Naive thymus-derived CD8-positive, alpha-beta T cell (primary cell): Measurements from ENCODE around the gene PIAS1. TPM values are rescaled to one million over a fixed set of nuclear protein-coding genes. Genes with fewer than 3 reads are reported as not detected.
"Not testable (repeated sequence)": the region's sequence is repeated elsewhere in the genome, so short reads cannot be mapped to it uniquely, and the experiment has no call there.

Source experiments
- ATAC-seq, 2 donors: fragments of 150-1000 bp; cut with Tn5 transposase in 1 of 2; sonication (Bioruptor Pico), chemical (Tn5 transposase) in 1 of 2; 1 replicate in 1 of 2; 2 replicates in 1 of 2; pipeline ENCODE4 v1.10.0; 2021; ENCODE audit warnings: mild to moderate bottlenecking in 2 of 2, moderate library complexity in 2 of 2
- POLR2A ChIA-PET: fragments of 350-600 bp; sonication (Branson Sonifier 250); formaldehyde crosslinking; loops from one replicate; lab custom pipeline; 2021; ENCODE audit warnings: antibody characterized with exemption; lab: Charles Lee
- DNase-seq, 10 donors: peaks; one replicate each; pipeline versions ENCODE4 v3.0.0 to v3.0.0-alpha.2; 2020 to 2022
- H3K27ac Mint-ChIP-seq, 10 donors: one replicate each; pipeline ENCODE4 v1.8.0; 2020 to 2022; ENCODE audit warnings: mild to moderate bottlenecking in 10 of 10, mixed read lengths in 10 of 10, moderate library complexity in 4 of 10, inconsistent platforms in 1 of 10
- H3K27me3 Mint-ChIP-seq, 5 donors: one replicate each; pipeline ENCODE4 v1.8.0; 2021 to 2022; ENCODE audit warnings: mixed read lengths in 5 of 5
- H3K36me3 Mint-ChIP-seq, 3 donors: one replicate each; pipeline ENCODE4 v1.8.0; 2020 to 2022; ENCODE audit warnings: mixed read lengths in 3 of 3, mild to moderate bottlenecking in 2 of 3, inconsistent platforms in 1 of 3
- H3K4me1 Mint-ChIP-seq, 4 donors: one replicate each; pipeline ENCODE4 v1.8.0; 2021 to 2022; ENCODE audit warnings: mixed read lengths in 4 of 4
- H3K4me3 Mint-ChIP-seq, 10 donors: one replicate each; pipeline ENCODE4 v1.8.0; 2020 to 2022; ENCODE audit warnings: mild to moderate bottlenecking in 10 of 10, mixed read lengths in 10 of 10, moderate library complexity in 6 of 10, inconsistent platforms in 1 of 10
- H3K9me3 Mint-ChIP-seq, 9 donors: one replicate each; pipeline ENCODE4 v1.8.0; 2020 to 2022; ENCODE audit warnings: mixed read lengths in 9 of 9, mild to moderate bottlenecking in 3 of 9, inconsistent platforms in 1 of 9, moderate library complexity in 1 of 9
- polyA plus RNA-seq, 3 donors: library from polyadenylated mRNA; unstranded; fragments of 300-500 nt; fragmentation: Illumina TruSeq; gene quantifications; one replicate each; pipeline ENCODE4 v1.2.3, GENCODE V29; 2021
- total RNA-seq, 8 experiments: library from RNA in 2 of 8; stranded (reverse) in 2 of 8; gene quantifications; one replicate each; pipeline ENCODE4 v1.2.3 and lab custom pipeline; 2021 to 2026

The PIAS1 gene
- total RNA-seq (10 to 100 TPM; 90.0 to 94.1 TPM), polyA plus RNA-seq (100 to 1,000 TPM; 120 to 149 (median 138) TPM), total RNA-seq (lab: John Stamatoyannopoulos, UW) (37.3 to 115 (median 96.4) reads per million in 6 experiments)

DNA sequence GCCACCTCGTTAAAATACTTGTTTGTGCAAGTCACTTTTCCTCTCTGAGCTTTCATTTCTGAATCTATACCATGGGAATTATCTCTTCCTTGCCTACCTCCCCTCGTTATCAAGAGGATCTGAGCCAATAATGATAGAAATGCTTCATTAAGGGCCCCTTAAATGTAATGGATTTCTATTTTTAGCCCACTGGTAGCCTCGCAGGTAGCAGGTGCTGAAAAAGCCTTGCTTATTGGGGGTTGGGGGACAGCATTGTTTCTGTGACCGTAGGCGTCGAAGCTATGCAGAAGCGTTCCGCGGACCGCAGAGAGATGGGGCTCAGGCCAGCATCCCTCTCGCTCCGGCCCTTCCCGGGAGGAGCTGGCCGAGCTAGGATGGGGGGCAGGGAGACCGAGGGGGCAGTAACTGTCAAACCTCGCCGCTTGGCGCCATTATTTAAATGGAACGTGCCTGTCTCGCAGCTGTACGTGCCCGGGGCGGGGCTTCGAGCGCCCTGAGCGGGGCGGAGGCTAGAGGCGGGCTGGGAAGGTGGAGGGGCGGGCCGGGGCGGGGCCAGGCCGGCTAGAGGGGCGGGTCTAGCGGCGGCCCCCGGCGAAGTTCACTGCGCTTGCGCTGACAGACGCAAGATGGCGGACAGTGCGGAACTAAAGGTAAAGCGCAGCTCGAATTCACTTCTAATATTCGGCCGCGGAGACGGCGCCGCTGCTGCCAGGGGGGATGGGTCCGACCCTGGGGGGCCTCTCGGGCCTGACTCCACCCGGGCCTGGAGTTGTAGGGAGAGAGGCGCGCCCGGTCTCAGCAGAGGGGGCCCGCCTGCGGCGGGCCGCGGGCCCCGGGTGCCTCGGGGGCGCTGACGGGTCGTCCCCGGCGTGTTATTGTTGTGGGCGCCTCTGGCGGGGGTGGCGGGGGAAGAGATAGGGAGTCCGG lies at the start of gene PIAS1:
Gene PIAS1 (plus strand): TSS at position 615 of the 927 bp plus-strand sequence. CDS start 12 bp downstream, at position 627.
- peak; percentile 85 to 97 (median 92) for DNase-seq
- H3K4me1 Mint-ChIP-seq: peaks cover 14 to 44% (median 39%) of the 10 kb centered on the region in 4 donors
- H3K4me3 Mint-ChIP-seq: peak within 1 kb of the TSS; percentile 88 to 99 (median 95)
- H3K27ac Mint-ChIP-seq: peak within 1 kb of the TSS; percentile 85 to 98 (median 96)
- H3K27me3 Mint-ChIP-seq: peaks cover 0 to 9% (median 2%) of the 10 kb centered on the region in 5 donors
- peaks cover 0 to 3% (median 0%) of the 10 kb centered on the region in 3 donors for H3K36me3 Mint-ChIP-seq
- peak; percentile 85 to 88 for ATAC-seq
- H3K9me3 Mint-ChIP-seq: no peaks in the 10 kb centered on the region
- POLR2A ChIA-PET: interaction anchor here (0.5 to 2.9 kb wide), 23 partner anchors 11 to 1106 kb away, joined by 3 to 22 read pairs (median 4); partner anchors contain the start of genes CLN6, FEM1B, GLCE and MAP2K5

DNA sequence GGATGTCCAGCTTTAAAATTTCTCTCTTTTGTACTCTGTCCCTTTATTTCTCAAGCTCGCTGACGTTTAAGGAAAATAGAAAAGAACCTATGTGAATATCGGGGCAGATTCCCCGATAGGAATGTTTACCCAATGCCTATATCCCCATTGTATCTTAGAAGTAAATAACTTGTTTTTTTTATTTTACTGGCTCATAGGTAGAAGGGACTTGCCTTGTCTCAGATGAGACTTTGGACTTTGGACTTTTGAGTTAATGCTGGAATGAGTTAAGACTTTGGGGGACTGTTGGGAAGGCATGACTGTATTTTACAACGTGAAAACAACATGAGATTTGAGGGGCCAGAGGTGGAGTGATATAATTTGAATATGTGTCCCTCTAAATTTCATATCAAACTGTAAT lies 46.5 kb upstream of the PIAS1 start:
- H3K4me3 Mint-ChIP-seq, DNase-seq, H3K4me1 Mint-ChIP-seq, ATAC-seq, POLR2A ChIA-PET, H3K27ac Mint-ChIP-seq: not testable (repeated sequence)
- Mint-ChIP-seq H3K9me3 (peaks cover 7 to 31% (median 16%) of the 10 kb centered on the region in 9 donors), H3K27me3 (peaks cover 5 to 14% (median 14%) of the 10 kb centered on the region in 5 donors), H3K36me3 (peaks cover 0 to 27% (median 13%) of the 10 kb centered on the region in 3 donors)

DNA sequence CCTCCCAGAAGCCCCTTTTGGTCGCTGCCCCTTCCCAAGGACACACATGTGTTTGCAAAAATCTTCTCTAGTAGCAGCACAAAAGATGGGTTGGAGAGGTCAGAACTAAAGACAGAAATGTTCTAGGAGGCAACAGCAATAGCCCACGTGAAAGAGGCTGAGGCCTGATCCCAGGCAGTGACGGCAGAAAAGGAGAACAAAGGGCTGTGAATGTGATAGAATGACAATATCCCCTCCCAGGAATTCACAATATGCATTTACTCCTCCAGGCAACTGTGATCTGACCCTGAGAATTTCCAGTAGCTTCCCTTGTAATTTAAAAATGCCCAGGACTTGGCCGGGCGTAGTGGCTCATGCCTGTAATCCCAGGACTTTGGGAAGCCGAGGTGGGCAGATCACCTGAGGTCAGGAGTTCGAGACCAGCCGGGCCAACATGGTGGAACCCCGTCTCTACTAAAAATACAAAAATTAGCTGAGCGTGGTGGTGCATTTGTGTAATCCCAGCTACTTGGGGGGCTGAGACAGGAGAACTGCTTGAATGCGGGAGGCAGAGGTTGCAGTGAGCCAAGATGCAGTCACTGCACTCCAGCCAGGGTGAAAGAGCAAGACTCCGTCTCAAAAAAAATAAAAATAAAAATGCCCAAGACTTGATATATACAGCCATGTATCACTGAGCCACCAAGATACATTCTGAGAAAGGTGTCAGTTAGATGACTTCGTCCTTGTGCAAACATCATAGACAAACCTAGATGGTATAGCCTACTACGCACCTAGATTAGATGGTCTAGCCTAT lies 43.6 kb upstream of the PIAS1 start:
- H3K4me3 Mint-ChIP-seq: no peak overlapping the region
- POLR2A ChIA-PET: no interaction called here
- H3K4me1 Mint-ChIP-seq: peaks cover 0 to 7% (median 0%) of the 10 kb centered on the region in 4 donors
- peaks cover 5 to 23% (median 16%) of the 10 kb centered on the region in 5 donors for H3K27me3 Mint-ChIP-seq
- no peak overlapping the region for H3K27ac Mint-ChIP-seq
- no peak for ATAC-seq
- DNase-seq: no peak
- H3K36me3 Mint-ChIP-seq: peaks cover 0 to 27% (median 13%) of the 10 kb centered on the region in 3 donors
- peaks cover 7 to 31% (median 16%) of the 10 kb centered on the region in 9 donors for H3K9me3 Mint-ChIP-seq

DNA sequence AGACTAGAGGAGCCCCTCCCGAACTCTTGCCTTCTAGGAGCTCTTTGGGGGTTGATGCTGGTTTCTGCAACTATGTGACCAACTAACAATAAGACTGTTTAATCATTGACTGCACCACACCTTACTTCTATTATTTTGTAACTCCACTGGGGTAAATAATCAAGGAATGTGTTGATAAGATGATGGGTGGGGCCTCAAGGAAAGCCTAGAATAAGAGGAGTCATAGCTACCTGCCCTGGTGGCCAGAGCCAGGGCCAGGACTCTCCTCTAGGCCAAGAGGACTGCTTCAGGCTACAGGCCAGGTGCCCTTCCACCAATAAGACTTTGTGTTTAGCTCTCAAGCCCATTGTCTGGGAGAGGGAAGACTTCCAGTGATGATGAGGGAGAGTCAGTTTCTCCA lies 41.2 kb upstream of the PIAS1 start:
- no peak for DNase-seq
- ATAC-seq: no peak
- peaks cover 0 to 7% (median 0%) of the 10 kb centered on the region in 4 donors for H3K4me1 Mint-ChIP-seq
- no peak overlapping the region for H3K4me3 Mint-ChIP-seq
- peaks cover 1 to 11% (median 6%) of the 10 kb centered on the region in 9 donors for H3K9me3 Mint-ChIP-seq
- POLR2A ChIA-PET: no interaction called here
- H3K36me3 Mint-ChIP-seq: peaks cover 0 to 11% (median 5%) of the 10 kb centered on the region in 3 donors
- H3K27me3 Mint-ChIP-seq: peaks cover 3 to 23% (median 14%) of the 10 kb centered on the region in 5 donors
- H3K27ac Mint-ChIP-seq: no peak overlapping the region

DNA sequence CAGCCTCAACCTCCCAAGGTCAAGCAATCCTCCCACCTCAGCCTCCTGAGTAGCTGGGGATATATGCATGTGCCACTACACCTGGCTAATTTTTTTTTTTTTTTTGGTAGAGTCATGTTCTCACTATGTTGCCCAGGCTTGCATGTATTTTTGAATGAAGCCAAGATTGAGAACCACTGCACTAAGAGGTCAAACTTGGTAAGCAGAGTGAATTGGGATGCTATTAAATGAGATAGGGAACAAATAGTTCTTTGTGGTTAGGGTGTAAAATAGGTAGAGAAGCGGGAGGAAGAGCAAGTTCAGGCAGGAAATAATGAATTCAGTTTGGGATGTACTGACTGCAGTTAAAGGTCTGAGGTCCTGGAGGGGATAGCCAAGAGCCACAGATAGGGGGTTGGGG lies 39.9 kb upstream of the PIAS1 start:
- H3K36me3 Mint-ChIP-seq: no peaks in the 10 kb centered on the region
- H3K9me3 Mint-ChIP-seq: peaks cover 0 to 2% (median 0%) of the 10 kb centered on the region in 9 donors
- H3K4me1 Mint-ChIP-seq: peaks cover 0 to 7% (median under 1%) of the 10 kb centered on the region in 4 donors
- no peak overlapping the region for H3K4me3 Mint-ChIP-seq
- POLR2A ChIA-PET: no interaction called here
- H3K27me3 Mint-ChIP-seq: peaks cover 3 to 19% (median 11%) of the 10 kb centered on the region in 5 donors
- ATAC-seq: no peak
- DNase-seq: no peak
- no peak overlapping the region for H3K27ac Mint-ChIP-seq

DNA sequence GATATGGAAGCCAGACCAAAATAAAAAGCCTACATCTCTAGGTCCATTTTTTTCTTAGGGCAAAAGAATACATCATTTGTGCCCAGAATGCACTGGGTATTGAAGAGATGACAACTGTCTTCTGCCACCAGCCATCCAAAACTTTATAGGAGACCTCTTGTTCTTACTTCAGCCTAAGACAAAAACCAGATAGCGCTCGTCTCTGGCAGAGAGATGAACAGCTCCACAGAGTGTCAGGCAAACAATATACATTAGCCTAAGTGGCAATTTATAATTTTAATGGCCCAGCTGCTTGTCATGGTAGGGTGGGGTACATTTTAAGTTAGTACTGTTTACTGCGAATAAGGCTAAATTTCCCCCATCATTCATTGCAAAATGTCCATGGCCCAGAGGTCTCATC lies 38.9 kb upstream of the PIAS1 start:
- Mint-ChIP-seq H3K9me3 (peaks cover 0 to 1% (median 0%) of the 10 kb centered on the region in 9 donors), H3K4me1 (peaks cover 0 to 2% (median 0%) of the 10 kb centered on the region in 4 donors), H3K36me3 (no peaks in the 10 kb centered on the region), H3K27me3 (peaks cover 0 to 9% (median 4%) of the 10 kb centered on the region in 5 donors), H3K4me3 (no peak overlapping the region), H3K27ac (no peak overlapping the region)
- POLR2A ChIA-PET: no interaction called here
- ATAC-seq (no peak), DNase-seq (no peak)

DNA sequence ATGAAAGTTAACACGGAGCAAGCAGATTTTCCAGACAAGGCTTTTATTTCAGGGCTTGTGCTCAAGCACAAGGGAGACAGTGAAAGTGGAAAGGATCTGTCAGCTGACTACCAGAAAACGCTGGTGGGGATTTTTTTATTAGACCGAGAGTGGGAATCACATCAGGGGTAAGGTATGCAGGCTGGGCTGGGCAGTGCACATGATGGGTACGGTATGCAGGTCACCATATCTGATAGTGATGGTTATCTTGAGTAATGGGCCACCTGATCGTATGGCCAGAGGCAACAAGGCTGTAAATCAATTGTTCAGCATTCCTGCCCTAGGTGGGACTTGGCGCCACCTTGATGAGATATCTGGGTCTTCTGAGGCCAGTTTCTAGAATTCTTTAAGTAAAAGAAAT lies 36.9 kb upstream of the PIAS1 start:
- Mint-ChIP-seq H3K27me3 (peaks cover 0 to 9% (median 5%) of the 10 kb centered on the region in 5 donors), H3K9me3 (peaks cover 0 to 1% (median 0%) of the 10 kb centered on the region in 9 donors), H3K36me3 (no peaks in the 10 kb centered on the region), H3K27ac (no peak overlapping the region), H3K4me3 (no peak overlapping the region), H3K4me1 (peaks cover 0 to 2% (median 0%) of the 10 kb centered on the region in 4 donors)
- no peak for DNase-seq
- POLR2A ChIA-PET: no interaction called here
- ATAC-seq: no peak

DNA sequence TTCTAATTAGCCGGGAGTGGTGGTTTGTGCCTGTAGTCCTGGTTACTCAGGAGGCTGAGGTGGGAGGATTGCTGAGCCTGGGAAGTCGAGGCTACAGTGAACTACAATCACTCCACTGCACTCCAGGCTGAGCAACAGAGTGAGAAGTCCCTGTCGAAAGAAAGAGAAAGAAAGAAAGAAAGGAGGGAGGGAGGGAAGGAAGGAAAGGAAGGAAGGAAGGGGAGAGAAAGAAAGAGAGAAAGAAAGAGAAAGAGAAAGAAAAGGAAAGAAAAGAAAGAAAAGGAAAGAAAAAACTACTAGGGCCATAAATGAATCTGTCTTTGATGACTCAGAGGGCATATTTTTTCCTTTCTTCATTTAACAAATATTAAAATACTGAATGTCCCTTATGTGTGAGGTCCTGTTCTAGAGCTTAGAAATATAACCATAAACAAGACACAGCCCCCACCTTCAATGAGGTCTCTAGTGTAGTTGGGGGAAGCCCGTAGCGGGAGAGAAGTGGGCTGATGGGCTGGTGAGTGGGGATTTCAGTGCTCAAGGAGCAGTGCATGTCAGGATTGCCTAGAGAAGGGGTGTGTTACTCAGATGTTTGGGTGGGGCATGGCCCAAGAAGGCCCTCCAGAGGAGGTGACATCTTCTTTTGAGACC lies 35.2 kb upstream of the PIAS1 start:
- Mint-ChIP-seq H3K4me1 (peaks cover 0 to 2% (median 0%) of the 10 kb centered on the region in 4 donors), H3K27ac (peak overlapping the region in 1 of 10 donors; percentile 41), H3K36me3 (no peaks in the 10 kb centered on the region), H3K27me3 (peaks cover 0 to 5% (median 2%) of the 10 kb centered on the region in 5 donors), H3K4me3 (no peak overlapping the region), H3K9me3 (peaks cover 0 to 1% (median 0%) of the 10 kb centered on the region in 9 donors)
- POLR2A ChIA-PET: interaction anchor here (0.6 kb wide), 1 partner anchor 10 kb away, joined by 4 read pairs; no protein-coding TSS in a partner anchor
- no peak for DNase-seq
- no peak for ATAC-seq

DNA sequence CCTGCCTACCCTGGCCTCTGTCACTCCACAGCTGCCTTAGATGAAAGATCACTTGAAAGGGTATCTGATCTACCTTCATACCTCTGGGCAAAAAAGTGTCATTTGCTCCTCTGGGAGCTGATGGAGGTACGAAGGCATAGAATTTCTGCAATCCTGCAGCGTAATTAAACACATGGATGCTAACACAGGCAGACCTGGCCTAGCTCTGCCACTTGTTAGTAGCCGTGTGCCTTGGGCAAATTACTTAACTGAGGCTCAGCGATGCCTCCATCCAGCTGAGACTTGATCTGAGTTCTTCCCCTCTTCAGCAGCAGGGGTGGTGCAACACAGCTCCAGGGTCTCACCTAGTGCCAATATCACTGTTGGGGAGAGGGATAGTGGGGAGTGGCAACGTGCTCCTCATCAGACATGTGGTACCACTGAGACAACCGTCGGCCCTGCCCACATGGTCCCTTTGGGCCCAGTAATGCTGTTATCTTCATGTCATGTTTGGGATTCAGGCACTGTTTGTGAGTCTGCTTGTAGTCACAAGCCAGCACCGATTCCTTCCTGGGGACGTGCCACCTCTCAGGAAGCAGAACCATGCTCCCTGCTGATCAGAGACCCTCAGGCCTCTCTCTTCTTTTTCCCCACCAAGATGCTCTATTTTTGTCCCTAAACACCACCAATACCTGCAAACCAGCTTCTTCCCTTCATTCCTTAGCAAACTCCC lies 34.1 kb upstream of the PIAS1 start:
- H3K36me3 Mint-ChIP-seq: no peaks in the 10 kb centered on the region
- ATAC-seq (no peak), DNase-seq (no peak)
- no peak overlapping the region for H3K27ac Mint-ChIP-seq
- no peak overlapping the region for H3K4me3 Mint-ChIP-seq
- H3K27me3 Mint-ChIP-seq: peaks cover 0 to 5% (median 0%) of the 10 kb centered on the region in 5 donors
- H3K4me1 Mint-ChIP-seq: peaks cover 0 to 2% (median 0%) of the 10 kb centered on the region in 4 donors
- H3K9me3 Mint-ChIP-seq: peaks cover 0 to 1% (median 0%) of the 10 kb centered on the region in 9 donors
- POLR2A ChIA-PET: no interaction called here

DNA sequence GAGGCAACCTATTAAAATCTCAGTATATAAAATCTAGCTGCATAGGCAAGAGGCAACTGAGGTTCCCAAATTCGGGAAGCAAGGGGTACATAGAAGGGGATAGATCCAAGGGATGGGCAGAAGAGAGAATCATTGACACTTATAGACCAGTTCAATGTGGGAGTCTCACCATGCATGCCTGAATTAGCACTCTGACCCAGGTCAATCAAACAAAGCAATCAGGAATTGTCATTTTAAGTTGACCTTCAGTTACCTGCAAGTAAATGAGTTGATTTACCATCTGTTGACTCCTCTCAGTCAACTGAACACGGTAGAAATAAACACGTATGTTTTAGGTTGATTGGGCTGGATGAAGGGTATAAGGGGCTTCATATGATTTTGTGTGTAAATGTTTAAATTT lies 33.4 kb upstream of the PIAS1 start:
- no peak overlapping the region for H3K27ac Mint-ChIP-seq
- peaks cover 0 to 5% (median 0%) of the 10 kb centered on the region in 5 donors for H3K27me3 Mint-ChIP-seq
- peaks cover 0 to 1% (median 0%) of the 10 kb centered on the region in 9 donors for H3K9me3 Mint-ChIP-seq
- DNase-seq (no peak), ATAC-seq (no peak)
- POLR2A ChIA-PET: no interaction called here
- H3K4me3 Mint-ChIP-seq: no peak overlapping the region
- H3K4me1 Mint-ChIP-seq: peaks cover 0 to 2% (median 0%) of the 10 kb centered on the region in 4 donors
- no peaks in the 10 kb centered on the region for H3K36me3 Mint-ChIP-seq

DNA sequence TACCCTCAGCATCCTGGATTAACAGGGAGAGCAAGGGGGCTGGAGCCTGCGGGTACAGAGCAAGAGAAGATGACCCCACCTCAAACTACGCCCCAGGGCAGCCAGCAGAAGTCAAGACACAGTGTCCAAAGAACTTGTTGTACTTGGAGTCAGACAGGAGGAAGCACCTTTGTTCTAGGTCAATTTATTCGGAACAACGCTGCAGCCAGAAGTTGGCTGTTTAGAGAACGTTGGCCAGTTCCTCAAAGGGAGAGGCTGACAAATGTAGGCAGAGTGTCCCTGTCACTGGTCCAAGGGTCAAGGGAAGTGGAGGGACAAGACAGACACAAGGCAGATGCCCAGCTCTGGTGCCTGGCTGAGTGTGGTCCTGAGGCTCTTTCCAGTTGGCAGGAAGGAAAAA lies 32.1 kb upstream of the PIAS1 start:
- ATAC-seq (no peak), DNase-seq (no peak)
- Mint-ChIP-seq H3K4me1 (peaks cover 0 to 2% (median 0%) of the 10 kb centered on the region in 4 donors), H3K27ac (no peak overlapping the region), H3K27me3 (peaks cover 0 to 5% (median 0%) of the 10 kb centered on the region in 5 donors), H3K36me3 (no peaks in the 10 kb centered on the region), H3K4me3 (no peak overlapping the region), H3K9me3 (peaks cover 0 to 1% (median 0%) of the 10 kb centered on the region in 9 donors)
- POLR2A ChIA-PET: no interaction called here
